HCT116 (cell line): Measurements from ENCODE around the gene SSH2. TPM values are rescaled to one million over a fixed set of nuclear protein-coding genes. Genes with fewer than 3 reads are reported as not detected.

ENCODE experiments used
- ATAC-seq: fragments of 200-7000 bp; cut with Tn5 transposase; 2 replicates; pipeline ENCODE4 v1.9.1; 2020; ENCODE audit warnings: mild to moderate bottlenecking, moderate library complexity
- BruUV-seq: library from RNA; stranded (reverse); fragments of 400-500 nt; replicated peaks from 2 replicates; lab custom pipeline; 2021; lab: Mats Ljungman, UMichigan
- CTCF ChIA-PET: fragments of 300-600 bp; sonication (Branson Sonifier 250); formaldehyde crosslinking; loops from one replicate; lab custom pipeline; 2021; ENCODE audit warnings: antibody characterized with exemption; lab: Charles Lee
- POLR2A ChIA-PET: fragments of 300-600, 350-600 bp; sonication (Branson Sonifier 250); formaldehyde crosslinking; loops from one replicate; lab custom pipeline; 2021; ENCODE audit warnings: antibody characterized with exemption; lab: Charles Lee
- RAD21 ChIA-PET, 2 experiments: fragments of 300-600 bp; sonication (Branson Sonifier 250); formaldehyde crosslinking; loops; one replicate each; lab custom pipeline; 2023; ENCODE audit warnings: low total read pairs in 2 of 2; ENCODE audit not compliant: uncharacterized antibody in 2 of 2, unreplicated experiment in 2 of 2, low non-redundant PET in 1 of 2; lab: Charles Lee
- DNase-seq: peaks from one replicate; pipeline ENCODE4 v3.0.0-alpha.2; 2010; ENCODE audit warnings: low read depth, low spot score
- H2AFZ ChIP-seq: fragments of 200-600 bp; shearing (Covaris generic), sonication (generic); 2 replicates; pipeline ENCODE4 v1.6.1; 2017; ENCODE audit warnings: low read depth, mixed run types, mixed read lengths, antibody characterized with exemption, low read length; ENCODE audit not compliant: poor library complexity, severe bottlenecking
- H3K27ac ChIP-seq: 2 replicates; pipeline ENCODE4 v1.5.1; 2012; ENCODE audit warnings: low read depth, low read length
- H3K27me3 ChIP-seq: fragments of 200-600 bp; sonication (generic); 2 replicates; pipeline ENCODE4 v1.6.1; 2016; ENCODE audit warnings: mixed run types, low read length, mixed read lengths; ENCODE audit not compliant: insufficient read depth
- H3K36me3 ChIP-seq, 2 experiments: fragments of 200-500 bp in 1 of 2; fragments of 200-600 bp in 1 of 2; sonication (Bioruptor generic) in 1 of 2; sonication (generic) in 1 of 2; 2 replicates each; pipeline versions ENCODE4 v1.5.1 to v1.6.1; 2014 to 2016; ENCODE audit warnings: low read length in 2 of 2, inconsistent platforms in 1 of 2, mixed read lengths in 1 of 2, mixed run types in 1 of 2; ENCODE audit not compliant: insufficient read depth in 2 of 2, control insufficient read depth in 1 of 2
- H3K4me1 ChIP-seq, 2 experiments: fragments of 200-600 bp in 1 of 2; sonication (generic) in 1 of 2; 2 replicates each; pipeline versions ENCODE4 v1.5.1 to v1.6.1; 2012 to 2017; ENCODE audit warnings: low read length in 2 of 2, inconsistent platforms in 1 of 2, mild to moderate bottlenecking in 1 of 2, mixed read lengths in 1 of 2, mixed run types in 1 of 2, moderate library complexity in 1 of 2; ENCODE audit not compliant: insufficient read depth in 2 of 2, control insufficient read depth in 1 of 2
- H3K4me2 ChIP-seq: fragments of 200-600 bp; sonication (generic); 2 replicates; pipeline ENCODE4 v1.6.1; 2017; ENCODE audit warnings: mixed run types, low read length, mixed read lengths
- H3K4me3 ChIP-seq, 2 experiments: fragments of 200-600 bp in 1 of 2; sonication (generic) in 1 of 2; replicated peaks in 1 of 2; 2 replicates each; pipeline ENCODE4 v1.5.1; 2011 to 2016; ENCODE audit warnings: low read length in 2 of 2, control low read depth in 1 of 2, low read depth in 1 of 2, mild to moderate bottlenecking in 1 of 2, mixed read lengths in 1 of 2, mixed run types in 1 of 2
- H3K79me2 ChIP-seq: fragments of 200-600 bp; sonication (generic); 2 replicates; pipeline ENCODE4 v1.6.1; 2017; ENCODE audit warnings: mild to moderate bottlenecking, mixed run types, low read length, moderate library complexity, mixed read lengths; ENCODE audit not compliant: insufficient read depth
- H3K9ac ChIP-seq: fragments of 200-600 bp; sonication (generic); 2 replicates; pipeline ENCODE4 v1.6.1; 2016; ENCODE audit warnings: low read length, mixed read lengths
- H3K9me2 ChIP-seq: fragments of 200-600 bp; sonication (generic), shearing (Covaris generic); 2 replicates; pipeline ENCODE4 v1.6.1; 2017; ENCODE audit warnings: mixed run types, mild to moderate bottlenecking, moderate library complexity; ENCODE audit not compliant: insufficient read depth
- H3K9me3 ChIP-seq, 2 experiments: fragments of 200-500 bp in 1 of 2; fragments of 200-600 bp in 1 of 2; sonication (Bioruptor generic) in 1 of 2; sonication (generic) in 1 of 2; 2 replicates each; pipeline ENCODE4 v1.6.1; 2014 to 2017; ENCODE audit warnings: low read length in 2 of 2, mixed read lengths in 2 of 2, inconsistent platforms in 1 of 2, low read depth in 1 of 2, mild to moderate bottlenecking in 1 of 2, mixed run types in 1 of 2, moderate library complexity in 1 of 2; ENCODE audit not compliant: control insufficient read depth in 1 of 2, insufficient read depth in 1 of 2
- H4K20me1 ChIP-seq: fragments of 200-600 bp; sonication (generic), shearing (Covaris generic); 2 replicates; pipeline ENCODE4 v1.6.1; 2017; ENCODE audit warnings: mixed run types, mild to moderate bottlenecking, moderate library complexity; ENCODE audit not compliant: insufficient read depth
- ATF3 ChIP-seq: IDR thresholded peaks from 2 replicates; pipeline ENCODE4 v1.6.1; 2012
- CBX3 ChIP-seq: IDR thresholded peaks from 2 replicates; pipeline ENCODE4 v1.6.1; 2012; ENCODE audit warnings: low read depth
- CEBPB ChIP-seq: IDR thresholded peaks from 2 replicates; pipeline ENCODE4 v1.6.1; 2012; ENCODE audit warnings: low read depth
- CTCF ChIP-seq, 3 experiments: fragments of 200-600 bp in 1 of 3; sonication (generic) in 1 of 3; IDR thresholded peaks in 2 of 3; conservative IDR thresholded peaks in 1 of 3; 2 replicates each; pipeline ENCODE4 v1.5.1; 2012 to 2017; ENCODE audit warnings: low read depth in 2 of 3, low read length in 2 of 3, antibody characterized with exemption in 1 of 3, borderline replicate concordance in 1 of 3, control low read depth in 1 of 3, mild to moderate bottlenecking in 1 of 3, mixed read lengths in 1 of 3, mixed run types in 1 of 3, moderate library complexity in 1 of 3; ENCODE audit not compliant: insufficient read depth in 1 of 3
- EGR1 ChIP-seq: IDR thresholded peaks from 2 replicates; pipeline ENCODE4 v1.6.1; 2012; ENCODE audit warnings: low read depth
- ELF1 ChIP-seq: IDR thresholded peaks from 2 replicates; pipeline ENCODE4 v1.6.1; 2012; ENCODE audit warnings: low read depth, borderline replicate concordance
- EZH2 ChIP-seq: fragments of 200-600 bp; sonication (generic); IDR thresholded peaks from 2 replicates; pipeline ENCODE4 v1.6.1; 2017; ENCODE audit warnings: antibody characterized with exemption, mixed run types
- EZH2phosphoT487 ChIP-seq: fragments of 200-600 bp; IDR thresholded peaks from 2 replicates; pipeline ENCODE4 v1.6.1; 2018; ENCODE audit warnings: antibody characterized with exemption, borderline replicate concordance
- JUND ChIP-seq: IDR thresholded peaks from 2 replicates; pipeline ENCODE4 v1.6.1; 2012
- MAX ChIP-seq: IDR thresholded peaks from 2 replicates; pipeline ENCODE4 v1.6.1; 2012
- POLR2A ChIP-seq: IDR thresholded peaks from 2 replicates; pipeline ENCODE4 v1.7.0; 2011; ENCODE audit warnings: borderline replicate concordance; ENCODE audit not compliant: insufficient read depth, insufficient read length; ENCODE audit errors: extremely low read depth
- POLR2AphosphoS5 ChIP-seq: IDR thresholded peaks from 2 replicates; pipeline ENCODE4 v1.6.1; 2011; ENCODE audit warnings: mild to moderate bottlenecking, low read depth, low read length, moderate library complexity
- RAD21 ChIP-seq: IDR thresholded peaks from 2 replicates; pipeline ENCODE4 v1.6.1; 2012; ENCODE audit warnings: low read depth, mild to moderate bottlenecking
- REST ChIP-seq: IDR thresholded peaks from 2 replicates; pipeline ENCODE4 v1.6.1; 2012; ENCODE audit warnings: low read depth
- SIN3A ChIP-seq: IDR thresholded peaks from 2 replicates; pipeline ENCODE4 v1.6.1; 2012; ENCODE audit warnings: low read depth
- SP1 ChIP-seq: IDR thresholded peaks from 2 replicates; pipeline ENCODE4 v1.6.1; 2012; ENCODE audit warnings: low read depth
- TCF7L2 ChIP-seq: IDR thresholded peaks from 2 replicates; pipeline ENCODE4 v1.7.0; 2011; ENCODE audit warnings: borderline replicate concordance, inconsistent platforms; ENCODE audit not compliant: insufficient read depth, insufficient read length; ENCODE audit errors: extremely low read depth
- ZBTB33 ChIP-seq: IDR thresholded peaks from 2 replicates; pipeline ENCODE4 v1.6.1; 2011; ENCODE audit warnings: mild to moderate bottlenecking, low read length, moderate library complexity; ENCODE audit not compliant: insufficient replicate concordance; ENCODE audit errors: extremely low read depth
- ZFX ChIP-seq: fragments of 450-650 bp; IDR thresholded peaks from 2 replicates; pipeline ENCODE4 v1.6.1; 2017
- ZNF274 ChIP-seq: fragments of 200-500 bp; sonication (Bioruptor generic); IDR thresholded peaks from 2 replicates; pipeline ENCODE4 v1.6.1; 2014; ENCODE audit warnings: mild to moderate bottlenecking, low read depth, low read length, inconsistent platforms
- intact Hi-C: fragments of 100-400 bp; cut with micrococcal nuclease; formaldehyde crosslinking; loops from 2 replicates; pipeline ENCODE4 v1.10.0; 2022
- total RNA-seq: library from RNA; stranded (reverse); gene quantifications from one replicate; pipeline ENCODE4 v1.2.1, GENCODE V29; 2021; ENCODE audit not compliant: unreplicated experiment

The SSH2 gene
- total RNA-seq, 1 experiment from 2014 or later: 17.0 TPM

- no peak overlapping the region for H3K27ac ChIP-seq
- POLR2A ChIA-PET: no interaction called here
- no peak for TF ChIP-seq CTCF (IDR thresholded peaks at IDR 0.05 in 2 of 3, conservative IDR thresholded peaks at IDR 0.05 in 1 of 3; ENCODE audit: borderline replicate concordance in 1 of 3, insufficient read depth in 1 of 3, low read depth in 2 of 3, low read length in 2 of 3)
- TF ChIP-seq ZFX: no peak
- no peak for TF ChIP-seq ZBTB33
- TF ChIP-seq POLR2AphosphoS5: no peak
- no peak for TF ChIP-seq CEBPB
- TF ChIP-seq JUND: no peak
- no peak for TF ChIP-seq SP1
- no peak for TF ChIP-seq SIN3A
- no peak for TF ChIP-seq EGR1
- TF ChIP-seq RAD21: no peak
- TF ChIP-seq EZH2phosphoT487: no peak
- no peak for TF ChIP-seq TCF7L2
- no peak for TF ChIP-seq CBX3
- TF ChIP-seq ELF1: no peak
- no peak for TF ChIP-seq EZH2
- no peak for TF ChIP-seq POLR2A
- no peak for TF ChIP-seq MAX
- TF ChIP-seq REST: no peak
- no peak for TF ChIP-seq ATF3
- TF ChIP-seq ZNF274: no peak
- no peak overlapping the region for H3K4me2 ChIP-seq
- no peaks in the 10 kb centered on the region for H4K20me1 ChIP-seq
- no peaks in the 10 kb centered on the region for H3K4me1 ChIP-seq
- no peak overlapping the region for H3K4me3 ChIP-seq
- no peaks in the 10 kb centered on the region for H3K79me2 ChIP-seq
- no peak for ATAC-seq
- intact Hi-C loops: no loop called here
- no peaks in the 10 kb centered on the region for H3K27me3 ChIP-seq
- H3K9me3 ChIP-seq: no peaks in the 10 kb centered on the region
- H2AFZ ChIP-seq: no peak overlapping the region
- RAD21 ChIA-PET: no interaction called here
- DNase-seq: no peak
- no peaks in the 10 kb centered on the region for H3K9me2 ChIP-seq
- no TSS peak for BruUV-seq
- CTCF ChIA-PET: no interaction called here
- no peak overlapping the region for H3K9ac ChIP-seq
- H3K36me3 ChIP-seq: no peaks in the 10 kb centered on the region
Observed at GRCh38 chr17:29826114-29826692, 103.8 kb downstream of the SSH2 start.
